Glomerular visceral epithelial cell (primary cell): ENCODE measurements around the gene PNLIP.
A peak's percentile ranks its signal among the peaks of the same experiment; 100 is the strongest.

Experiments used
- DNase-seq: peaks from one replicate; pipeline ENCODE4 v3.0.0-alpha.2; 2016; ENCODE audit errors: extremely low spot score

The PNLIP gene

DNA sequence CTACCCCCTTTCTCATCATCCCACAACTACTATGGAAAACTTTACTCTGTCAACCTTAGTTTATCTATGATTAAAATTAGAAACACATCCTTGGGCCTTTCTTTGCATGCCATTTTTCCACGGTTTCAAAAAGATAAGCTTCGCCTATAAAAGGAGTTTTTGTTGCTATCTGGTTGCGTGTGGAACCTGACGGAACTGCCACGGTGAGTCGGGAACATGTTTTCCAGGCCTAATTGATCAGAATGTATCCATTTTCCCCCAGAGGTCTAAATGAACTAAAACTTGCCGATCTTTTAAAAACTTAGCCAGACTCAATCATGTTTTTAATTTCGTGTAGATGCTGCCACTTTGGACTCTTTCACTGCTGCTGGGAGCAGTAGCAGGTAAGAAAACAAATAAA lies at the start of gene PNLIP:
TSS of gene PNLIP (plus strand) at position 176 of the 400 bp plus-strand sequence. CDS start at position 338, 162 bp downstream.
- DNase-seq, result no peak

DNA sequence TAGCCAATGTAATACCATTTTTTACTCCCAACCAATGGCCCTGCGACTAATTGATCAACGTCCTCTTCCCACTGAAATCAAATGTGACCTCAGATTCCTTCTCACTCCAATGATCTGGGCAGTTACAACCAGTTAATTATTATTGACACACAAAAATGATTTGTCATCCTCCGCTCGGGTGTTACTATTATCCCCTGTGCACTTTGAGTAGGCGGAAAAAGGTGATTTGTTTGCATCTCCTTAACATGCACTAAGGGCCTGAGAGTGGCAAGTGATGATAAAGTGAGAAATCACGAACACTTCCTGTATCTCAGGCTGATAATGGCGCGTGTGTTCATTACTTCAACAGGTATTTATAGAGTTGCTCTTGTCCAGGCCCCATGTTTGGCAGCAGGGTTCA lies 40.9 kb upstream of the PNLIP start:
- no peak for DNase-seq

GRCh38 chr10:116510565-116510964 lies 35.2 kb upstream of the PNLIP start:
- DNase-seq, result no peak

DNA sequence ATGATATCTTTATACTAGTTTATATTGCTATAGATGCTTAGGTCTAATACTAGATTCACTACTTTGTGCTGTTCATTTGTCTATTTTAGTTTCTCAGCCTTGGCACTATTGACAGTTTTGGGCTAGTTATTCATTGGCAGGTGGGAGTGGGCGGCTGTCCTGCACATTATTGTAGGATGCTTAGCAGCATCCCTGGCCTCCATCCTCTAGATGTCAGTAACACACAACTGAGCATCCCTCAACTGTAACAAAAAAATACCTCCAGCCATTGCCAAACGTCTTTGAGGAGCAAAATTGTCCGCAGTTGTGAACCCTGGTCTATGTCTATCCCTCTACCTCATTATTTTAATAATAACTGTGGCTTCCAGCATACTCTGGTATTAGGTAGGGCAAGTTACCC lies 34.4 kb upstream of the PNLIP start:
- DNase-seq, result no peak

- peak; percentile 39 for DNase-seq
These were observed 24.1 kb upstream of the PNLIP start for GRCh38 chr10:116521424-116522290.

DNA sequence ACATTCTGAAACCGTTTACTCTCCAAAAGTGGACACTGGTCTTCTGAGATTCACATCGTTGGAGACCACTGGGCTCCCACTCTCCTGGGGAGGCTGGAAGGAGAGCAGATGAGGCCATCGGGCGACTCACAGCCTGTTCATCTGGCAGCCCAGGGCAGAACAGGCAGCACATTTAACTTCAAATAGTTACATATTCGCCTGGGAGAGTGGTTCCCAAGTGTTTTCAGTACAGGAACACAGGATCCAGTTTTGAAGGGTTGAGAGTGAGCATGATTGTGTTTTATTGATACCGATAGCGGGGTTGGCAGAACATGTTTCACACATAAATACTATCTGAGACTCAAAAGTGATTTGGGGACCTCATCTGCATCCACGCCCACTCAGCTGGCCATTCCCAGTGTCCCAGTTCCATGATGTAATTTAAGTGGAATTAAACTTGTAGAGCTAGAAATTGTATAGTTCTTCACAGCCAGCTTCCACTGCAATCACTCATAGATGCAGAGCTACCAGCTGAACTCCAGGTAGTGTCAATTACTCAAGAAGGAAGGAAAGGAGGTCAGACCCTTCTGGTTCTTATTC lies 22.8 kb upstream of the PNLIP start:
- DNase-seq, result no peak

DNA sequence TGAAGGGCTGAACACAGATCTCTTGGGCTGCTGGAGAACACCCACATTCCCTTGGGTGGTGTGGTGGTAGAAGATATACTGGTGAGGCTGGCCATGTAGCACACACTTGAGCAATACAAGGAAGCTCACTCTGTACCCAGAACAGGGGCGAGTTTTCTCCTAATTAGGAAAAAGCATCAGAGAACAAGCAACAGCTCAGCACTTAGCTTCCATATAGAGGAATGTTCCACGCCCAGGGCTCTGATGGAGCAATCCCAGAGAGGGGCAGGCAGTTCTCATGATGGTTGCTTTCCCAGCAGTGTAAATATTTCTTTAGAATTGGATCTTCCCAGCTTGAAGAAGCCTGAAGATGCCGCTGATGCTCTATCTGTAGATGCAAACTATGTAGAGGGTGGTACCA lies 21.0 kb upstream of the PNLIP start:
- DNase-seq, result no peak

- no peak for DNase-seq
These were observed 19.5 kb upstream of the PNLIP start for GRCh38 chr10:116526219-116526618.

- no peak for DNase-seq
These were observed 8.9 kb upstream of the PNLIP start for GRCh38 chr10:116536810-116537209.

- DNase-seq, result peak; percentile 21
These were observed 7.3 kb upstream of the PNLIP start for GRCh38 chr10:116538456-116538855.

DNA sequence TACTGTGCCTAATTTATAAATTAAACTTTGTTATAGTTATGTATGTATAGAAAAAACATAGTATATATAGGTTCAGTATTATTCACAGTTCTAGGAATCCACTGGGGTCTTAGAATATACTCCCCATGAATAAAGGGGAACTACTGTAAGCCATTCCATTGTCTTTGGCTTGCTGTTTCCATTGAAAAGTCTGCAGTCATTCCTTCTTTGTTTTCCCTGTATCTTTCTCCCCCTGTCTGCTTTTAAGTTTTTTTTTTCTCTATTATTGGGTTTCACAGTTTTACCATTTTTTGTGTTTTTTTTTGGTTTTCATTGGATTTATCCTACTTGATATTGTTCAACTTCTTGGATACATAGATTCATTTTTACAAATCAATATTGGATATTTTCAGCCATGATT lies 6.7 kb upstream of the PNLIP start:
- no peak for DNase-seq

- DNase-seq, result no peak
These were observed 4.9 kb upstream of the PNLIP start for GRCh38 chr10:116540814-116541213.

DNA sequence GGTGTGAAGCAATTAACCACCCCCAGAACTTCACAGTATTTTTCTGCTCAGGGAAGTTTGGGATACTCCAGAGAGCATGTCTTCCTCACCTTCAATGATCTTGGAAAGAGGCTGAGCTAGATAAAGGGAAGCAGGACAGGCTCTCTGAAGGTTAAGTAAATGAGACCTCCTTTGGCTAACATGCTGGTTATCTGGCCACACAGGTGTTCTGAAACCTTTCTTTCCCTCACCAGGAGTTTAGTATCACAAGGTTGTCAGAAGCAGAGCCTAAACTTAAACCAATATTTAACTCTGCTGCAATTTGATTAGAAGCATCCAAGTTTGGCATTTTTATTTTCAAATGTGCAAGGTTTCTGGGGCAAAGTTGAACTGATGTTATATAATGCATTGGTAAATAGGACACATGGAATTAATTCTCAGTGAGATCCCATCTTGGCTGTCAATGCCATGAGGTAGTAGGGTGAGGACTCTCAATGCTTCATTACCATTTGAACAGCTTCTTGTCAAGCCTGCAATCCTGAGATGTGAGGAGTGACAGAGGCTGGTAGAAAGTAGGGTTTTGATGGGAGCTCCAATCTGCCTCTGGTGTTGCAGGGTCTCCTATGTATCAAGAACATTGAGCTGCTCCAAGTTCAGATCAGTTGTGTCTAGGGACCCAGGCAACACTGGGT lies 3.6 kb upstream of the PNLIP start:
- DNase-seq, result no peak

DNA sequence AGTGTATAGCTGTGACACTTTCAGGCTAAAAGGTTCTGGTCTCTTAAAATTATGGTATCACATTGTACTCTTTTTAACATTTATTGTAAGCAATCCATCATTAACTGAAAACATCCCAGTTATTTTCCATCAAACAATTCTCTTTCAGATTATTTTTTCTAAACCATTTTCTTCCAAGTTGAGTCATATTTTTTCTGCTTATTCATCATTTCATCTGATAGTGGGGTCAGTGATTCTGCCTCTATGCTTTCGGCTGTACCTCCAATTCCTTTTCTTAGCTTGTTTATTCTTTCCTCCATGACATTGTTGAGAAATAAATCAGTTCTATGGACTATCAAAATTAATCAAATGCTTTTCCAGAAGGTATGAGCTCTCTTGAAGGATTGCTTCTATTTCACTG lies 609 bp upstream of the PNLIP start:
- DNase-seq, result no peak

DNA sequence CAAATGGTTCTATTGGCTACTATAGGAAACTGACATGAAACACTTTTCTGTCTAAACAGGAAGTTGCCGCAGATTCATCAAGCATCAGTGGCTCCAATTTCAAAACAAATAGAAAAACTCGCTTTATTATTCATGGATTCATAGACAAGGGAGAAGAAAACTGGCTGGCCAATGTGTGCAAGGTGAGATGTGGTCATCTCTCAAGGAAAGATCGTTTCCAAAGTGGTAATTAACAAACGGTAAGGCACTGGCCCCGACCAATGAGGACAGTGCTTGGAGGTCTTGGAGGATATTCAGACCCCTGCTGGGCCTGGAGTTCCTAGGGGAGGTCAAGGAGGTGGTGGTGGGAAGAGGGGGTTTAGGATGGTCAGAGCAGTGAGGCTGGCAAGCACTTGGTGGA lies 2.6 kb downstream of the PNLIP start:
- no peak for DNase-seq

DNA sequence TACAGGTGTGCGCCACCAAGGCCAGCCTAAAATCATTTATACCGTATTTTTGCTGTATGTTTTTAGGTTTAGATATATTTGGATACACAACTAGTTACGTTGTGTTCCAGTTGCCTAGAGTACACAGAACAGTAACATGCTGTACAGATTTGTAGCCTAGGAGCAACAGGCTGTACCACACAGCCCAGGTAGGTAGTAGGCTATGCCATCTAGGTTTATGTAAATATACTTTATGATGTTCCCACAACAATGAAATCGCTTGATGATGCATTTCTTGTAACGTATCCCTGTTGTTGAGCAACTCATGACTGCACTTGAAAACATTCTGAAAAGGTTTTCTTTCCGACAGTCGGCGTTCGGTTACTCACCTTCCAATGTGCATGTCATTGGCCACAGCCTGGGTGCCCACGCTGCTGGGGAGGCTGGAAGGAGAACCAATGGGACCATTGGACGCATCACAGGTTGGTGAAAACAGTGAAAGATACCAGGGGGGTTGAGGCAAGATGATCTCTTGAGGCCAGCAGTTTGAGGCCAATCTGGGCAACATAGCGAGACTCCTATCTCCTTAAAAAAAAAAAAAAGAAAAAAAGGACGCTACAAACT lies 7.7 kb downstream of the PNLIP start:
- DNase-seq, result no peak

GRCh38 chr10:116554628-116555027 lies 8.9 kb downstream of the PNLIP start:
- DNase-seq, result no peak

DNA sequence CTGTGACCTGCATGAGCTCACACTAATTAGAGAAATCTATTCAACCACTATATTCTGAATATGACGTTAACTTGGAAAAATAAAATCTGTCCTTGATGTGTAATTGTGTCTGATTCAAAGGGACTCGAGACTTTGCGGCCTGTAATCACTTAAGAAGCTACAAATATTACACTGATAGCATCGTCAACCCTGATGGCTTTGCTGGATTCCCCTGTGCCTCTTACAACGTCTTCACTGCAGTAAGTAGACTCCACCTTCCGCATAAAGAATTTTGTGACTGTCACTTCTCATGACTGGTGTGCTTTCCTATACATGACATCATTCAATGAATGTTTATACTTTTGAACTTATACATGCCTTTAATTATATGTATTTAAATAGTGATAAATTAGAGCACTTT lies 10.1 kb downstream of the PNLIP start:
- DNase-seq, result no peak

DNA sequence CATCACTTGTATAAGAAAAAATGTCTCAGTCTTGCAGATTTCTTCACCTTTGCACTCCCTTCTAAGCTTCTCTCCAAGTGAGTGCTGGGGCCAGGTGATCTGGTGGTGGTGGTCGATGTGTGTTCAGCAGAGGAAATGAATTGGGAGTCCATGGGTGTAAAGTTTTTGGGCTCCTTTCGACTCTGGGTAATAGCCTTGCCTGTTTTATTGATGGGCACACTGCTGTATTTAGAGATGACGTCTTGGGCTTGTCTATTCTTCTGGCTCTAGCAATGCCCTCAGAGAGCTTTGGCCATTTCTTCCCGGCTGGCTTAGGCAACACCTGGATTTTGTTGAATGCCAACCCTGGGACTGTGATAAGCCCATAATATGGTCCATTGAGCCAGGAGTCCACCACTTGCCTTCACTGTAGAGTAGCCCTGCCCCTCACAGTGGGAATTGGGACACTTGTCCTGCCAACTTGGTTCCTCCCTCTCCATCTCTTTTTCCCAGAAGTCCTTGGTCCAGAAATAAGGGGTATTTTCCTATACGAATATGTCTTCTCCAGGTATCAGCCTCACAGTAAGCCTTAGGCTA lies 11.7 kb downstream of the PNLIP start:
- DNase-seq, result no peak

- no peak for DNase-seq
These were observed 19.8 kb downstream of the PNLIP start for GRCh38 chr10:116565534-116565933.

DNA sequence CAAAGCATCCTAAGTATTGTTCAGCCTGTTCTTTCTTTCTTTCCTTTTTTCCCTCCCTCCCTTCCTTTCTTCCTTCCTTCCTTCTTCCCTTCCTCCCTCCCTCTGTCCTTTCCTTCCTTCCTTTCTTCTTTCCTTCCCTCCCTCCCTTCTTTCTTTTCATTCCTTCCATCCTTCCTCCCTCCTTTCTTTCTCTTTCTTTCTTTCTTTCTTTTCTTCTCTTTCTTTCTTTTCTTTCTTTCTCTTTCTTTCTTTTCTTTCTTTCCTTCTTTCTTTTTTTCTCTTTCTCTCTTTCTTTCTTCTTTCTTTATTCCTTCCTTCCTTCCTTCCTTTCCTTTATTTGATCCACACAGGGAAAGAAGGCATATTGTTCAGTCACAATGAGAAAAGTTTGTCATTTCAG lies 21.2 kb downstream of the PNLIP start:
- no peak for DNase-seq

DNA sequence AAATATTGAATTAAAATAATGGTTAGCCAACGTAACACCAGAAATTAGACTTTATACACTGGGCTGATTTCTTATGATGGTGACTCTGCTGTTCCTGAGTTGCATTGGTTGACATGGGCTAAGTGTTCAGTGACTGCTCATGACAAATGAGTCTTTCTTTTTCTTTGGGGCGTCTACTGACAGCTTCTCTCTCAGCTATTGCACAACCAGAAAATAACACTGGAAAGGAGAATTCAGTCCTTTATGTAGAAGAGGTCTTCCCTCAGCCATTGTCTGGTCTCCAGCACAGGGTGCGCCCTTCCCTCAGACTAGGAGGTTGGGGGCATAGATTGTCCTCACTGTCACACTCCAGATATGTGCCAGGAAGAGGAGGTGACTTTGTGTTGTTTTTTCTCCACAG lies 21.6 kb downstream of the PNLIP start:
- no peak for DNase-seq
